GM12875 (cell line): ENCODE data around the gene ATP1A2.

Source experiments
- H3K4me3 ChIP-seq: one replicate; pipeline ENCODE4 v1.5.1; 2011; ENCODE audit warnings: low read depth, low read length, control low read depth
- CTCF ChIP-seq: IDR thresholded peaks from 2 replicates; pipeline ENCODE4 v1.5.1; 2011; ENCODE audit warnings: low read depth, mild to moderate bottlenecking, control low read depth, inconsistent platforms, low read length, moderate library complexity, borderline replicate concordance; ENCODE audit not compliant: insufficient read depth

The ATP1A2 gene

GRCh38 chr1:160115545-160116282 lies at the start of gene ATP1A2:
ATP1A2 (plus strand) TSS chr1:160115759; CDS start chr1:160115862, 103 bp downstream.
- TF ChIP-seq CTCF = no peak
- H3K4me3 ChIP-seq = no peak within 1 kb of the TSS

- no peak for TF ChIP-seq CTCF
- no peak overlapping the region for H3K4me3 ChIP-seq
Measured at GRCh38 chr1:160066829-160067745, 48.5 kb upstream of the ATP1A2 start.

GRCh38 chr1:160068225-160068624 lies 47.3 kb upstream of the ATP1A2 start:
- no peak for TF ChIP-seq CTCF
- H3K4me3 ChIP-seq = no peak overlapping the region

GRCh38 chr1:160069460-160070231 lies 45.9 kb upstream of the ATP1A2 start, which contains the start of gene KCNJ10:
KCNJ10 (minus strand) TSS chr1:160070160; CDS start chr1:160042532, 27,628 bp downstream.
- TF ChIP-seq CTCF = no peak

GRCh38 chr1:160070243-160071163 lies 45.1 kb upstream of the ATP1A2 start:
- no peak for TF ChIP-seq CTCF
- H3K4me3 ChIP-seq = peak overlapping the region; percentile 33

More at GRCh38 chr1:160069460-160070231, 45.9 kb upstream of the ATP1A2 start, which contains the start of gene KCNJ10:
- peak within 1 kb of the TSS; percentile 33 for H3K4me3 ChIP-seq

- no peak for TF ChIP-seq CTCF
- H3K4me3 ChIP-seq = no peak overlapping the region
Measured at GRCh38 chr1:160071289-160071688, 44.3 kb upstream of the ATP1A2 start.
